Measurements from ENCODE around the gene MAST2.

DNA sequence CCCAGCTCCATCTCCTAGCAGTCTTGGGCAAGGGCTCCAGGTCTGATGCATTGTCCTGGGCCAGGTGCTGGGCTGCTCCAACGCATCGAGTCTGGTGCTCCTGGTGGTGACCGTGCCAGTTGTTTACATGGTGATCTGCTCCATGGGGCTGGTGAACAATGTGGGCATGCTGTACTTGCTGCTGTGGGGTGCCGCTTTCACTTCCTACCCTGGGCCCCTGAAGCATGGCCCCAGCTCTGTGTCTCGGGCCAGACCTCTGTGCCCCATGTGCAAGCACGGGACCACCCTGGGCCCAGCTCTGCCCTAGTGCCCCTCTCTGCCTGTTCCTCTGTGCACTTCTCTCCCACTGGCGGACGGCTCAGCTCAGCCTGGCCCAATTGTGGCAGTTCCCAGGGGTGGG is 119.4 kb downstream of the MAST2 start:
- TF ChIP-seq POLR2A (IDR thresholded peaks at IDR 0.05; ENCODE audit: low read depth, low read length) (no peak), POLR2AphosphoS5 (IDR thresholded peaks at IDR 0.05; ENCODE audit: low read depth, low read length) (no peak), TAF1 (IDR thresholded peaks at IDR 0.05; ENCODE audit: borderline replicate concordance, low read depth, low read length) (no peak)
